Astrocyte (in vitro differentiated cells and primary cell): Measurements from ENCODE around the gene VPS11.

Experiments
- EZH2 ChIP-seq: IDR thresholded peaks from 2 replicates; pipeline ENCODE4 v1.6.1; 2012; ENCODE audit warnings: mild to moderate bottlenecking, low read length, inconsistent platforms; ENCODE audit not compliant: insufficient read depth
- TF ChIP-seq, protein P1 (sequence below): IDR thresholded peaks from 2 replicates; pipeline ENCODE4 v1.5.1; 2011; ENCODE audit warnings: low read depth, mild to moderate bottlenecking, inconsistent platforms, low read length, moderate library complexity; ENCODE audit not compliant: insufficient read depth

DNA sequence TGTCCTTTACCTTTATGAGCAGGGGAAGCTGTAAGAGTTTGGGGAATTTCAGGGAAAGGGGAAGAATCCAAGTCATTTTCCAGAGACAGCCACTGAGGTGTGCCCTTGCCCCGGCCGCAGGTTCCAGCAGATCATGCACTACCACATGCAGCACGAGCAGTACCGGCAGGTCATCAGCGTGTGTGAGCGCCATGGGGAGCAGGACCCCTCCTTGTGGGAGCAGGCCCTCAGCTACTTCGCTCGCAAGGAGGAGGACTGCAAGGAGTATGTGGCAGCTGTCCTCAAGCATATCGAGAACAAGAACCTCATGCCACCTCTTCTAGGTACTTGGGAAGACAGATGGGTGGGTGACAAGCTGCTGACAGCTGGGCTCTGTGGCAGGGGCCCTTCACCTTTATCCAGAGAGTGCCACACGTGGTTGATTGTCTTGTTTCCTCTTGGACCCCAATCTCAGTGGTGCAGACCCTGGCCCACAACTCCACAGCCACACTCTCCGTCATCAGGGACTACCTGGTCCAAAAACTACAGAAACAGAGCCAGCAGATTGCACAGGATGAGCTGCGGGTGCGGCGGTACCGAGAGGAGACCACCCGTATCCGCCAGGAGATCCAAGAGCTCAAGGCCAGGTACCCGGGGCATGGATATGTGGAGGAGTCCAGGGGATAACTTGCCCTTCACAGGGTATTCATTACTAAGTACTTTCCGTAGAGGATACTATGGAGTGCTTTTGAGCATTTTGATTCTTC, 11.2 kb downstream of the VPS11 start:
- TF ChIP-seq, protein P1, sequence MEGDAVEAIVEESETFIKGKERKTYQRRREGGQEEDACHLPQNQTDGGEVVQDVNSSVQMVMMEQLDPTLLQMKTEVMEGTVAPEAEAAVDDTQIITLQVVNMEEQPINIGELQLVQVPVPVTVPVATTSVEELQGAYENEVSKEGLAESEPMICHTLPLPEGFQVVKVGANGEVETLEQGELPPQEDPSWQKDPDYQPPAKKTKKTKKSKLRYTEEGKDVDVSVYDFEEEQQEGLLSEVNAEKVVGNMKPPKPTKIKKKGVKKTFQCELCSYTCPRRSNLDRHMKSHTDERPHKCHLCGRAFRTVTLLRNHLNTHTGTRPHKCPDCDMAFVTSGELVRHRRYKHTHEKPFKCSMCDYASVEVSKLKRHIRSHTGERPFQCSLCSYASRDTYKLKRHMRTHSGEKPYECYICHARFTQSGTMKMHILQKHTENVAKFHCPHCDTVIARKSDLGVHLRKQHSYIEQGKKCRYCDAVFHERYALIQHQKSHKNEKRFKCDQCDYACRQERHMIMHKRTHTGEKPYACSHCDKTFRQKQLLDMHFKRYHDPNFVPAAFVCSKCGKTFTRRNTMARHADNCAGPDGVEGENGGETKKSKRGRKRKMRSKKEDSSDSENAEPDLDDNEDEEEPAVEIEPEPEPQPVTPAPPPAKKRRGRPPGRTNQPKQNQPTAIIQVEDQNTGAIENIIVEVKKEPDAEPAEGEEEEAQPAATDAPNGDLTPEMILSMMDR = no peak
- TF ChIP-seq EZH2 = no peak
